K562 treated with DMSO at 1 percent for 12 hours (cell line): ENCODE measurements around the gene KLHL12. TPM values are rescaled to one million over a fixed set of nuclear protein-coding genes. Genes with fewer than 3 reads are reported as not detected.

Experiments used
- total RNA-seq: library from RNA; unstranded; fragments of 300-600 nt; gene quantifications from 2 replicates; pipeline ENCODE4 v1.2.3, GENCODE V29; 2022; ENCODE audit not compliant: insufficient read depth

Gene KLHL12
- total RNA-seq: 11.6 and 27.5 TPM in 2 replicates

GRCh38 chr1:202926581-202927491, at the start of gene KLHL12:
TSS of gene KLHL12 (minus strand) at chr1:202927234. CDS start at chr1:202925162, 2,072 bp downstream.

GRCh38 chr1:202957733-202958543, 30.9 kb upstream of the KLHL12 start, which contains the start of gene ADIPOR1:
TSS of gene ADIPOR1 (minus strand) at chr1:202958312. CDS start at chr1:202951070, 7,242 bp downstream.

GRCh38 chr1:202888531-202889360, 38.3 kb downstream of the KLHL12 start, which contains the start of gene RABIF:
TSS of gene RABIF (minus strand) at chr1:202889149. CDS start at chr1:202889098, 51 bp downstream.

Other genes starting within 250 kb of the KLHL12 start
- gene SYT2, start 216.8 kb downstream of the KLHL12 start, total RNA-seq: 0.11 TPM in 1 of 2 replicates, not detected in the other
- gene KDM5B, start 118.8 kb downstream of the KLHL12 start, total RNA-seq: 15.5 and 41.4 TPM in 2 replicates
- gene PCAT6, start 116.3 kb downstream of the KLHL12 start, total RNA-seq: not detected in 2 replicates
- 18.2 and 27.8 TPM in 2 replicates for gene RABIF, start 38.1 kb downstream of the KLHL12 start, total RNA-seq
- gene ADIPOR1, start 31.1 kb upstream of the KLHL12 start, total RNA-seq: 90.9 and 140 TPM in 2 replicates
- 40.4 and 54.3 TPM in 2 replicates for gene CYB5R1, start 40.0 kb upstream of the KLHL12 start, total RNA-seq
- gene TMEM183A, start 80.1 kb upstream of the KLHL12 start, total RNA-seq: 45.4 and 87.6 TPM in 2 replicates
- gene PPFIA4, start 99.3 kb upstream of the KLHL12 start, total RNA-seq: 1.3 and 1.6 TPM in 2 replicates
- gene MYOG, start 158.8 kb upstream of the KLHL12 start, total RNA-seq: not detected in 2 replicates
- not detected in 2 replicates for gene ADORA1, start 200.5 kb upstream of the KLHL12 start, total RNA-seq
- not detected in 2 replicates for gene MYBPH, start 248.6 kb upstream of the KLHL12 start, total RNA-seq